Muscle of back (tissue), 11 donors: ENCODE results near the gene PHACTR4. TPM values are rescaled to one million over a fixed set of nuclear protein-coding genes. Genes with fewer than 3 reads are reported as not detected.
"Not testable (repeated sequence)": the region's sequence is repeated elsewhere in the genome, so short reads cannot be mapped to it uniquely, and the experiment has no call there.

Source experiments
- DNase-seq, 3 donors: peaks; one replicate each; pipeline versions ENCODE4 v3.0.0 to v3.0.0-alpha.2; 2013
- polyA plus RNA-seq, 10 donors: library from polyadenylated mRNA; unstranded; fragments of 120-200 nt; gene quantifications; one replicate each; pipeline ENCODE4 v1.2.1, GENCODE V29; 2013; ENCODE audit not compliant: insufficient read length in 10 of 10

Gene PHACTR4
- polyA plus RNA-seq, 10 donors, result 22.1 to 35.7 (median 27.7) TPM

DNA sequence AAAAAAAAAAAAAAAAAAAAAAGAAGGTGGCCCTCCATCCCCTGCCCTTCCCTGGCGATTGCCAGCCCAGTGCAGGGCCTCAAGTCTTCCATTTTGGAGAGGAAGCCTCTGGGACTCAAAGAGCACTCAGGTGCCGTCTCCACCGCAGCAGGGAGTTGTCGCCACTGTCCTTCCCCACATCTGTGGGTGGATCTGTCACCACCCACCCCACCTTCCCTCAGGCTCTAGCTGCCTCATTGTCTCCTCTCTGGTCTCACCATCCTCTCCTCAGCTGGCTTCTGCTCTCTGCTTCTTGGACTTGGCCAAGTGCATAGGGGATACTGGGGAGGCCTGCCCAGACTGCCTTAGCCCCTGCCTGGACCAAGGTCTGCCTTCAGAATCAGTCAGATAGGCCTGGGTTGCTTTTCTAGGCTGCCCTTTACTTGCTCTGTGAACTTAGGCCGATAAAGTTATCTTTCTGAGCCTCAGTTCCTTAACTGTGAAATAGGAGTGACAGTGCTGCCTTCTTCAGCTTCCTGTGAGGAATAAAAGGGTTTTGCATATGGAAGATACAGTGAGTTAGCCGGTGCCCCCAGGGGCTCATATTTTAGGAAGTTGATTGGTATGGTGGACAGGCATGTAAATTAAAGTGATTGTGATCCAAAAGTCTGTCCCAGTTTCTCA lies 152.1 kb downstream of the PHACTR4 start:
- DNase-seq, result no peak

DNA sequence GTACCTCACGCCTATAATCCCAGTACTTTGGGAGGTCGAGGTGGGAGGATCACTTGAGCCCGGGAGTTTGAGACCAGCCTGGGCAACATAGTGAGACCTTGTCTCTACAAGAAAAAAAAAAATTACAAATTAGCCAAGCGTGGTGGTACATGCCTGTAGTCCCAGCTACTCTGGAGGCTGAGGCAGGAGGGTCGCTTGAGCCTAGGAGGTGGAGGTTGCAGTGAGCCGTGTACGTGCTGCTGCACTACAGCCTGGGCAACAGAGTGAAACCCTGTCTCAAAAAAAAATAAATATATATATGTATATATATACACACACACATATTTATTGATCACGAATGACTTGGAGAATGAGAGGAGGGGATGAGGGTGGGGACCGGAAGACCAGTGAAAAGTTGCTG lies 153.0 kb downstream of the PHACTR4 start:
- DNase-seq, result not testable (repeated sequence)

DNA sequence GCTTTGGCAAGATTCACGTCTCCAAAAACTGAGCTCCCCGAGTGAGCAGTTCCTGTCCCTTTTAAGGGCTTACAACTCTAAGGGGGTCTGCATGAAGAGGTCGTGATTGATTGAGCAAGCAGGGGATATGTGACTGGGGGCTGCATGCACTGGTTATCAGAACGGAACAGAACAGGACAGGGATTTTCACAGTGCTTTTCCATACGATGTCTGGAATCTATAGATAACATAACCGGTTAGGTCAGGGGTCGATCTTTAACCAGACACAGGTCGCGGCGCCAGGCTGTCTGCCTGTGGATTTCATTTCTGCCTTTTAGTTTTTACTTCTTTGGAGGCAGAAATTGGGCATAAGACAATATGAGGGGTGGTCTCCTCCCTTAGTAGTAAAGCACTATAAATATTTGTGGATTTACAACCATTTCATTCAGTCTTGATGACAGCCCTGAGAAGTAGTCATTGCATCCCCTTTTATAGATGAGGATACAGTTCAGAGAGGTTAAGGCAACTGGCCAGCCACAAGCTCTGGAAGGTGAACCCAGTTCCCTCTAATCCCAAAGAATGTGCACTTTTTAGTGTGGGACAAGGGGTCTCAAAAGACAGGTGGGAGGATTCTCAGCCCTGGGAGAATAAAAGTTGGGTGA lies 155.6 kb downstream of the PHACTR4 start:
- DNase-seq, result not testable (repeated sequence)

DNA sequence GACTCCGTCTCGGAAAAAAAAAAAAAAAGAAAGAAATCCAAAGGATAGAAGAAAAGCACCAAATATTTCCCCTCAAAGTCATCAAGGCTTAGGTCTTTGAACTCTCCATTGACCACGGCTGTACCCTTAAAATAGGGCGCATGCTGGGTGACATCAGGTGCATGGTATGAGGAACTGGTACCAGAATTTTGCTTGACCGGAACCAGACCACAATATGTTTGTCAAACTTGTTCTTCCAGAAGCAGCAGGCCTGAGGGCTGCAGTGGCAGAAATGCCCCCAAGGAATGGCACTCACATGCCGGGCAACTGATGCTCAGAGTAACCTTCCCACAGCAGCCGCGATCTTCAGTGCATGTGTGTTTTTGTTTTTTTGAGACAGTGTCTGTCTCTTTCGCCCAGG lies 157.3 kb downstream of the PHACTR4 start:
- no peak for DNase-seq

DNA sequence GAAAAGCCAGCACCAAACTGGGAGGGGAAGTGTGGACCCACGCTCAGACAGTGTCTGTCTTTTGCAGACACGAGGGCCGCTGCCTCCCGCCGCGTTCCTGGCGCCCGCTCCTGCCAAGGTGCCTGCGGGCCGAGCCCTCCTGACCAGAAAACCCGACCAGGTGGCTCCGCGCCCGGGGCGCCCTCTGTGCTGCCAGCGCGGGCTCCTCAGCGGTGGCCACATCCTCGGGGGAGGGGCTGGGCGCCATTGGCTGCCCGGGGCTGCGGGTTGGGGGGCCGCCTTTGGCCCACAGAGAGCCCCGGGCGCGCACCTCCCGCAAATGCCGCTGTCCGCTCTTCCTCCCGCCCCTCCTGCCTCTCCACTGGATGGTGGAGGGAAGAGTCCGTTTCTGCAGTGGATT lies 160.9 kb downstream of the PHACTR4 start:
- no peak for DNase-seq

DNA sequence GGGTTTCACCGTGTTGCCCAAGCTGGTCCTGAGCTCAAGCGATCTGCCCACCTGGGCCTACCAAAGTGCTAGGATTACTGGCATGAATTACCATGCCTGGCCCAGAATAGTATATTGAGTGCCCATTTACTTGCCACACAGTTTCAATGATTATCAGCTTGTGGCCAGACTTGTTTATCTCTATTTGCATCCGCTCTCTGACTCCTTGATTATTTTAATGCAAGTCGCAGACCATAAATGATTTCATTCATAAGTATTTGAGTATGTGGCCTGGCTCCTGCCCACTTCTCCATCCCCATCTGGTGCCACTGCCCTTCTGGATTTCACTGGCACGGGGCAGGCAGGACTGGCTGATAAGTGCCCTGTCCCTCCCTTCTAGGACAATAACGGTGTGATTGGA lies 165.1 kb downstream of the PHACTR4 start:
- no peak for DNase-seq

DNA sequence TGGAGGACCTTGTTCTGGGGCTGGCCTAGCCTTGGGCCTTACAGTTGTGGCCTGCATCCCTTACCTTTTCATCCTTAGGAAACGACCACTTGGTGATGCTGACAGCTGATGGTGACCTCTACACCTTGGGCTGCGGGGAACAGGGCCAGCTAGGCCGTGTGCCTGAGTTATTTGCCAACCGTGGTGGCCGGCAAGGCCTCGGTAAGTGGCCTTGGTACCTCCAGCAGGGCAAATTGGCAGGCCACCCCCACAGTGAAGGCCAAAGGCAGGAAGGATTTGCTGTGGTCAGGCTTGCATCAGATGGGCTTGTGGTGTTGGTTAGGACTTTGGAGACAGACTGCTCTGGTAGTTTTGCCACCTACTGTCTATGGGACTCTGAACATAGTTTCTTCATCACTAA lies 165.6 kb downstream of the PHACTR4 start:
- no peak for DNase-seq

DNA sequence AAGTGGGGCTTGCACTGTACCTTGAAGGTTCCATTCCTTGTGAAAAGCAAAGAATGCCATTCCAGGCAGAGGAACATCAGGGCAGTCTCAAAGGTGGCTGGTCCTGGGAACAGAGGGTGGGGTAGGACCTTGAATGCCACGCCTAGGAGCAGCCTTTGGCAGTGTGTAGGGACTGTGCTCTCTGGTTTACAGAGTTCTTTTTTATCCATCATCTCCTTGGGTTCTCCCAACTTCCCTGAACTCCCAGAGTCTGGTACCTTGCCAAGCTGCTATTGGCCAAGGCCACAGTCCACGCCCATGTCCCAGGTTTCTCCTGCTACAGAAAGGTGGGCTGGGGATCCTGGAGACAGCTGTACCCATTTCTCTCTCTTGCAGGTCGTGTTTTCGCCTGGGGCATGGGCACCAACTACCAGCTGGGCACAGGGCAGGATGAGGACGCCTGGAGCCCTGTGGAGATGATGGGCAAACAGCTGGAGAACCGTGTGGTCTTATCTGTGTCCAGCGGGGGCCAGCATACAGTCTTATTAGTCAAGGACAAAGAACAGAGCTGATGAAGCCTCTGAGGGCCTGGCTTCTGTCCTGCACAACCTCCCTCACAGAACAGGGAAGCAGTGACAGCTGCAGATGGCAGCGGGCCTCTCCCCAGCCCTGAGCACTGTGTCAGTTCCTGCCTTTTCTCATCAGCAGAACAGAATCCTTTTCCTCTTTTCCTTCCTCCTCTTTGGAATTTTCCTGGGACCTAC lies 168.1 kb downstream of the PHACTR4 start:
- peak in 1 of 3 donors; percentile 6 for DNase-seq

DNA sequence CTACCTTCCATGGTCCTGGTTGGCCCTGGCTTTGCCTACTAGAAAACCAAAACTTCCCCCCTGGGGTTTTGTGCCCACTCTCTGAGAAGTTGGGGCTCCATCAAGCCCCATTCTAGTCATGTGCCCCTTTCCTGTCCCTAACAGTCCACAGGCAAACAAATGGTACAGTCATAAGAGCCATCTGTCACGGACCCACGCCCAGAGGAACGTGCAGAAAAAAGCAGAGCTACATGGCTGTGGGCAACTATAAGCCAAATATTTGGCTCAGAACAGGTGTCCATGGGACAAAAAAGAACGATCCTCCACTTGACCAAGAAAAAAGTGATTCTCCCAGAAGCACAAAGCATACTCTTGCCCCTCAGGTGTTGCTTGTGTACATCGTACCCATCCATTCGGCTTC lies 168.7 kb downstream of the PHACTR4 start:
- no peak for DNase-seq

DNA sequence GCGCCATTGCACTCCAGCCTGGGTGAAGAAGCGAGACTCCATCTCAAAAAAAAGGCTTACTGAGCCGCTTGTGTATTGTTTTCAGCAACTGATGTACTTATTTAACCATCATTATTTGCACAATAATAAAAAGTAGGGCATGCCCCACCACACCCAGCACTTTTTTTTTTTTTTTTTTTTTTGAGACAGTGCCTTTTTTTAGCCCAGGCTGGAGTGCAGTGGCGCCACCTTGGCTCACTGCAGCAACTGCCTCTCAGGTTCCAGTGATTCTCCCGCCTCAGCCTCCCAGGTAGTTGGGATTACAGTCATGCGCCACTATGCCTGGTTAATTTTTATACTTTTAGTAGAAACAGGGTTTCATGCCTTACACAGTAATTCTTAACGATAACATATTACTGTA lies 171.1 kb downstream of the PHACTR4 start:
- no peak for DNase-seq

DNA sequence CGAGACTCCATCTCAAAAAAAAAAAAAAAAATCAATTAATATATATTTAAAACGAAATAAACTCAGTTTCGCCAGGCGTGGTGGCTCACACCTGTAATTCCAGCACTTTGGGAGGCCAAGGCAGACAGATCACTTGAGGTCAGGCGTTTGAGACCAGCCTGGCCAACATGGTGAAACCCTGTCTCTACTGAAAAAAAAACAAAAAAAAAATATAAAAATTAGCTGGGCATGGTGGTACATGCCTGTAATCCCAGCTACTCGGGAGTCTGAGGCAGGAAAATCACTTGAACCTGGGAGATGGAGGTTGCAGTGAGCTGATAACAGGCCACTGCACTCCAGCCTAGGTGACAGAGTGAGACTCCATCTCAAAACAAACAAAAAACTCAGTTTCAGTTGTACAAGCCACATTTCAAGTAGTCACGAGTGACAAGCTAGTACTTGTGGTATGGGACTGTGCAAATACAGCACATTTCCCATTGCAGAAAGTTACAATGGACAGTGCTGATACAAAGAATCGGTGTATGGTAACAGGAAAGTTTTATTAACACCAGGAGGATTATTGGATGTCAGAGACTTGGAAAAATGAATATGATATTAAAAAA lies 172.0 kb downstream of the PHACTR4 start:
- DNase-seq, result not testable (repeated sequence)

DNA sequence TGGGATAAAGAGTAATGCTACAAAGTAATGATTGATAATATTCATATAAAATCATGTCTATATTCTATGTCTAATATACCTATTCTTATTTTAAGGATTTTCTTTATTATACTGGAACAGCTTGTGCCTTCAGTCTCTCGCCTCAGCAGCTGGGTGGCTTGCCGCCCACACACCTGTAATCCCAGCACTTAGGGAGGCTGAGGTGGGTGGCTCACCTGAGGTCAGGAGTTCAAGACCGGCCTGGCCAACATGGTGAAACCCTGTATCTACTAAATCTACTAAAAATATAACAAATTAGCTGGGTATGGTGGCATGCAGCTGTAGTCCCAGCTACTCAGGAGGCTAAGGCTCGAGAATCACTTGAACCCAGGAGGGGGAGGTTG lies 175.7 kb downstream of the PHACTR4 start:
- no peak for DNase-seq

DNA sequence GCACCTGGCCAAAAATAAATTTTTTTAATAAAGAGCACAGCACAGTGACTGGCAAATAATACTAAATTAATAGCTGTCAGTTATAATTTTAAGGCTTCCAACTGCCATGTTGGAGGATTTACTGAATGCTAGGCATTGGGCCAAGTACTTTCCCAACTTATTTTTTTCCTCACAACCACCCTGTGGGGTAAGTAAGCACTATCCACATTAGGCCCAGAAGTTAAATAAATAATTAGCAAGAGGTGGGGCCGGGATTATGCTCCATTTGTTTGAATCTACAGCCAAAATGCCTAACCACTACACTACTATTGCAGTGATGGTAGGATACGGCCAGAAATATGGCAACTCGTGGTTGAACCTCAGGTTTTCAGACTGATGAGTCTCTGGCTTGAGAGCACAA lies 178.8 kb downstream of the PHACTR4 start:
- DNase-seq, result no peak

Other genes starting within 250 kb of the PHACTR4 start
- 1 to 10 TPM; 1.5 to 2.6 (median 2.0) TPM for gene PTAFR, start 193.1 kb upstream of the PHACTR4 start, polyA plus RNA-seq
- 10 to 100 TPM; 76.1 to 98.4 (median 83.6) TPM for gene DNAJC8, start 136.7 kb upstream of the PHACTR4 start, polyA plus RNA-seq
- 100 to 1,000 TPM in 2 of 10 donors, 10 to 100 TPM in 8; 69.0 to 104 (median 76.6) TPM for gene ATP5IF1, start 133.6 kb upstream of the PHACTR4 start, polyA plus RNA-seq
- gene SESN2, start 110.2 kb upstream of the PHACTR4 start, polyA plus RNA-seq, result 1 to 10 TPM; 2.3 to 4.3 (median 3.5) TPM
- gene MED18, start 40.7 kb upstream of the PHACTR4 start, polyA plus RNA-seq, result 10 to 100 TPM; 11.0 to 15.9 (median 12.9) TPM
- 10 to 100 TPM; 19.5 to 33.6 (median 23.8) TPM for gene RCC1, start 136.3 kb downstream of the PHACTR4 start, polyA plus RNA-seq
- 10 to 100 TPM; 15.8 to 26.9 (median 18.9) TPM for gene TRNAU1AP, start 183.3 kb downstream of the PHACTR4 start, polyA plus RNA-seq
- 1 to 10 TPM; 5.7 to 9.0 (median 7.4) TPM for gene RAB42, start 222.5 kb downstream of the PHACTR4 start, polyA plus RNA-seq